ENCODE data around the gene RACGAP1.

Gene RACGAP1

GRCh38 chr12:49978125-49978524, 47.2 kb downstream of the RACGAP1 start:
- TF ChIP-seq YY1 (IDR thresholded peaks at IDR 0.05; ENCODE audit: insufficient read depth, insufficient read length) (no peak), SUZ12 (IDR thresholded peaks at IDR 0.05; ENCODE audit: extremely low read depth, insufficient read depth, insufficient read length) (no peak), ZNF274 (IDR thresholded peaks at IDR 0.05; ENCODE audit: low read depth, low read length) (no peak)
- Histone ChIP-seq H3K36me3 (ENCODE audit: insufficient read depth, insufficient read length, low read length) (no peaks in the 10 kb centered on the region), H3K27me3 (ENCODE audit: insufficient read depth, insufficient read length) (no peaks in the 10 kb centered on the region), H3K9me3 (ENCODE audit: insufficient read depth, low read length) (no peaks in the 10 kb centered on the region), H3K4me3 (ENCODE audit: insufficient read length, low read depth) (no peak overlapping the region), H3K9ac (ENCODE audit: insufficient read length, low read depth) (no peak overlapping the region), H3K4me1 (ENCODE audit: insufficient read depth, insufficient read length) (peaks cover 17% of the 10 kb centered on the region)
- no peak for DNase-seq (ENCODE audit: low read depth, low spot score)

- H3K9me3 ChIP-seq (ENCODE audit: insufficient read depth, low read length), result no peaks in the 10 kb centered on the region
- no peaks in the 10 kb centered on the region for H3K36me3 ChIP-seq (ENCODE audit: insufficient read depth, insufficient read length, low read length)
- H3K4me1 ChIP-seq (ENCODE audit: insufficient read depth, insufficient read length), result peaks cover 20% of the 10 kb centered on the region
- TF ChIP-seq ZNF274 (IDR thresholded peaks at IDR 0.05; ENCODE audit: low read depth, low read length) (no peak), SUZ12 (IDR thresholded peaks at IDR 0.05; ENCODE audit: extremely low read depth, insufficient read depth, insufficient read length) (no peak), YY1 (IDR thresholded peaks at IDR 0.05; ENCODE audit: insufficient read depth, insufficient read length) (no peak)
- no peak for DNase-seq (ENCODE audit: low read depth, low spot score)
- H3K27me3 ChIP-seq (ENCODE audit: insufficient read depth, insufficient read length), result no peaks in the 10 kb centered on the region
- H3K4me3 ChIP-seq (ENCODE audit: insufficient read length, low read depth), result no peak overlapping the region
- H3K9ac ChIP-seq (ENCODE audit: insufficient read length, low read depth), result no peak overlapping the region
These were observed 48.7 kb downstream of the RACGAP1 start for GRCh38 chr12:49976557-49976956.

GRCh38 chr12:49975318-49975761, 50.0 kb downstream of the RACGAP1 start:
- no peak overlapping the region for H3K9ac ChIP-seq (ENCODE audit: insufficient read length, low read depth)
- no peaks in the 10 kb centered on the region for H3K9me3 ChIP-seq (ENCODE audit: insufficient read depth, low read length)
- TF ChIP-seq YY1 (IDR thresholded peaks at IDR 0.05; ENCODE audit: insufficient read depth, insufficient read length), result no peak
- TF ChIP-seq SUZ12 (IDR thresholded peaks at IDR 0.05; ENCODE audit: extremely low read depth, insufficient read depth, insufficient read length), result no peak
- no peak for TF ChIP-seq ZNF274 (IDR thresholded peaks at IDR 0.05; ENCODE audit: low read depth, low read length)
- H3K27me3 ChIP-seq (ENCODE audit: insufficient read depth, insufficient read length), result peaks cover 4% of the 10 kb centered on the region
- DNase-seq (ENCODE audit: low read depth, low spot score), result no peak
- no peaks in the 10 kb centered on the region for H3K36me3 ChIP-seq (ENCODE audit: insufficient read depth, insufficient read length, low read length)
- H3K4me1 ChIP-seq (ENCODE audit: insufficient read depth, insufficient read length), result peaks cover 20% of the 10 kb centered on the region
- no peak overlapping the region for H3K4me3 ChIP-seq (ENCODE audit: insufficient read length, low read depth)

GRCh38 chr12:49974677-49975317, 50.5 kb downstream of the RACGAP1 start:
- Histone ChIP-seq H3K27me3 (ENCODE audit: insufficient read depth, insufficient read length) (peaks cover 8% of the 10 kb centered on the region), H3K9me3 (ENCODE audit: insufficient read depth, low read length) (no peaks in the 10 kb centered on the region), H3K4me3 (ENCODE audit: insufficient read length, low read depth) (no peak overlapping the region), H3K9ac (ENCODE audit: insufficient read length, low read depth) (no peak overlapping the region), H3K36me3 (ENCODE audit: insufficient read depth, insufficient read length, low read length) (no peaks in the 10 kb centered on the region), H3K4me1 (ENCODE audit: insufficient read depth, insufficient read length) (peaks cover 20% of the 10 kb centered on the region)
- no peak for DNase-seq (ENCODE audit: low read depth, low spot score)
- no peak for TF ChIP-seq ZNF274 (IDR thresholded peaks at IDR 0.05; ENCODE audit: low read depth, low read length)
- no peak for TF ChIP-seq YY1 (IDR thresholded peaks at IDR 0.05; ENCODE audit: insufficient read depth, insufficient read length)
- no peak for TF ChIP-seq SUZ12 (IDR thresholded peaks at IDR 0.05; ENCODE audit: extremely low read depth, insufficient read depth, insufficient read length)

GRCh38 chr12:49974231-49974675, 51.0 kb downstream of the RACGAP1 start:
- Histone ChIP-seq H3K4me3 (ENCODE audit: insufficient read length, low read depth) (no peak overlapping the region), H3K9ac (ENCODE audit: insufficient read length, low read depth) (no peak overlapping the region), H3K36me3 (ENCODE audit: insufficient read depth, insufficient read length, low read length) (no peaks in the 10 kb centered on the region), H3K27me3 (ENCODE audit: insufficient read depth, insufficient read length) (peaks cover 14% of the 10 kb centered on the region), H3K4me1 (ENCODE audit: insufficient read depth, insufficient read length) (peaks cover 17% of the 10 kb centered on the region), H3K9me3 (ENCODE audit: insufficient read depth, low read length) (no peaks in the 10 kb centered on the region)
- DNase-seq (ENCODE audit: low read depth, low spot score), result no peak
- TF ChIP-seq SUZ12 (IDR thresholded peaks at IDR 0.05; ENCODE audit: extremely low read depth, insufficient read depth, insufficient read length) (no peak), ZNF274 (IDR thresholded peaks at IDR 0.05; ENCODE audit: low read depth, low read length) (no peak)

- no peak for TF ChIP-seq ZNF274 (IDR thresholded peaks at IDR 0.05; ENCODE audit: low read depth, low read length)
- no peak for TF ChIP-seq SUZ12 (IDR thresholded peaks at IDR 0.05; ENCODE audit: extremely low read depth, insufficient read depth, insufficient read length)
- TF ChIP-seq YY1 (IDR thresholded peaks at IDR 0.05; ENCODE audit: insufficient read depth, insufficient read length), result no peak
- Histone ChIP-seq H3K9me3 (ENCODE audit: insufficient read depth, low read length) (no peaks in the 10 kb centered on the region), H3K4me1 (ENCODE audit: insufficient read depth, insufficient read length) (peaks cover 17% of the 10 kb centered on the region), H3K9ac (ENCODE audit: insufficient read length, low read depth) (no peak overlapping the region), H3K27me3 (ENCODE audit: insufficient read depth, insufficient read length) (peaks cover 22% of the 10 kb centered on the region), H3K4me3 (ENCODE audit: insufficient read length, low read depth) (no peak overlapping the region), H3K36me3 (ENCODE audit: insufficient read depth, insufficient read length, low read length) (no peaks in the 10 kb centered on the region)
- no peak for DNase-seq (ENCODE audit: low read depth, low spot score)
These were observed 51.9 kb downstream of the RACGAP1 start for GRCh38 chr12:49973361-49973830.

- DNase-seq (ENCODE audit: low read depth, low spot score), result no peak
- TF ChIP-seq ZNF274 (IDR thresholded peaks at IDR 0.05; ENCODE audit: low read depth, low read length), result no peak
- no peak for TF ChIP-seq YY1 (IDR thresholded peaks at IDR 0.05; ENCODE audit: insufficient read depth, insufficient read length)
- Histone ChIP-seq H3K27me3 (ENCODE audit: insufficient read depth, insufficient read length) (peaks cover 28% of the 10 kb centered on the region), H3K9ac (ENCODE audit: insufficient read length, low read depth) (no peak within 1 kb of the TSS), H3K4me3 (ENCODE audit: insufficient read length, low read depth) (no peak within 1 kb of the TSS), H3K4me1 (ENCODE audit: insufficient read depth, insufficient read length) (peaks cover 21% of the 10 kb centered on the region), H3K36me3 (ENCODE audit: insufficient read depth, insufficient read length, low read length) (no peaks in the 10 kb centered on the region), H3K9me3 (ENCODE audit: insufficient read depth, low read length) (no peaks in the 10 kb centered on the region)
These were observed 52.5 kb downstream of the RACGAP1 start, which contains the start of gene AQP6 for GRCh38 chr12:49972641-49973360. AQP6 (plus strand) TSS chr12:49972947; CDS start chr12:49973174, 227 bp downstream.

Data from NT2/D1 (cell line).